Measurements from ENCODE around the gene CYP2C18. TPM values are rescaled to one million over a fixed set of nuclear protein-coding genes. Genes with fewer than 3 reads are reported as not detected.

Gene CYP2C18
- total RNA-seq, 1 donor from 2014 or later = 1.1 TPM

GRCh38 chr10:94784256-94784655 is 100.7 kb downstream of the CYP2C18 start:
- TF ChIP-seq, protein P1, sequence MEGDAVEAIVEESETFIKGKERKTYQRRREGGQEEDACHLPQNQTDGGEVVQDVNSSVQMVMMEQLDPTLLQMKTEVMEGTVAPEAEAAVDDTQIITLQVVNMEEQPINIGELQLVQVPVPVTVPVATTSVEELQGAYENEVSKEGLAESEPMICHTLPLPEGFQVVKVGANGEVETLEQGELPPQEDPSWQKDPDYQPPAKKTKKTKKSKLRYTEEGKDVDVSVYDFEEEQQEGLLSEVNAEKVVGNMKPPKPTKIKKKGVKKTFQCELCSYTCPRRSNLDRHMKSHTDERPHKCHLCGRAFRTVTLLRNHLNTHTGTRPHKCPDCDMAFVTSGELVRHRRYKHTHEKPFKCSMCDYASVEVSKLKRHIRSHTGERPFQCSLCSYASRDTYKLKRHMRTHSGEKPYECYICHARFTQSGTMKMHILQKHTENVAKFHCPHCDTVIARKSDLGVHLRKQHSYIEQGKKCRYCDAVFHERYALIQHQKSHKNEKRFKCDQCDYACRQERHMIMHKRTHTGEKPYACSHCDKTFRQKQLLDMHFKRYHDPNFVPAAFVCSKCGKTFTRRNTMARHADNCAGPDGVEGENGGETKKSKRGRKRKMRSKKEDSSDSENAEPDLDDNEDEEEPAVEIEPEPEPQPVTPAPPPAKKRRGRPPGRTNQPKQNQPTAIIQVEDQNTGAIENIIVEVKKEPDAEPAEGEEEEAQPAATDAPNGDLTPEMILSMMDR (IDR thresholded peaks at IDR 0.05; ENCODE audit: insufficient read depth, low read length, severe bottlenecking) = no peak
- FAIRE-seq (no peak), DNase-seq (ENCODE audit: low read depth) (no peak)
- Histone ChIP-seq H3K36me3 (ENCODE audit: control insufficient read depth, insufficient read depth, low read length) (no peaks in the 10 kb centered on the region), H3K27me3 (ENCODE audit: control insufficient read depth, insufficient read depth, low read length) (no peaks in the 10 kb centered on the region), H3K4me3 (ENCODE audit: low read depth, low read length) (no peak overlapping the region)

GRCh38 chr10:94785211-94785610 is 101.7 kb downstream of the CYP2C18 start:
- TF ChIP-seq, protein P1 (IDR thresholded peaks at IDR 0.05; ENCODE audit: insufficient read depth, low read length, severe bottlenecking) = no peak
- DNase-seq (ENCODE audit: low read depth) = peak; percentile 4
- FAIRE-seq = no peak
- H3K36me3 ChIP-seq (ENCODE audit: control insufficient read depth, insufficient read depth, low read length) = no peaks in the 10 kb centered on the region
- H3K4me3 ChIP-seq (ENCODE audit: low read depth, low read length) = no peak overlapping the region
- no peaks in the 10 kb centered on the region for H3K27me3 ChIP-seq (ENCODE audit: control insufficient read depth, insufficient read depth, low read length)

Other genes starting within 250 kb of the CYP2C18 start
- 2.8 and 5.3 TPM in 2 replicates for gene HELLS, start 137.9 kb upstream of the CYP2C18 start, total RNA-seq
- 0.26 and 1.2 TPM in 2 replicates for gene CYP2C19, start 79.0 kb downstream of the CYP2C18 start, total RNA-seq